ENCODE measurements around the gene TP53INP2. TPM values are rescaled to one million over a fixed set of nuclear protein-coding genes. Genes with fewer than 3 reads are reported as not detected.

TP53INP2 gene
- total and polyA plus RNA-seq, 2 experiments from 2014 or later = 8.6 to 10.6 TPM

GRCh38 chr20:34732523-34732922 is 28.4 kb downstream of the TP53INP2 start:
- Histone ChIP-seq H3K9me3 (ENCODE audit: low read depth) (no peaks in the 10 kb centered on the region), H3K79me2 (no peaks in the 10 kb centered on the region), H3K27me3 (no peaks in the 10 kb centered on the region), H4K20me1 (ENCODE audit: insufficient read depth, poor library complexity, severe bottlenecking) (no peaks in the 10 kb centered on the region), H3K4me2 (no peak overlapping the region), H2AFZ (no peak overlapping the region), H3K4me3 (no peak overlapping the region), H3K9me2 (replicated peaks; ENCODE audit: insufficient read depth) (no peaks in the 10 kb centered on the region), H3K4me1 (ENCODE audit: insufficient read depth) (no peaks in the 10 kb centered on the region), H3K36me3 (replicated peaks; ENCODE audit: insufficient read depth, low read depth) (no peaks in the 10 kb centered on the region), H3K27ac (no peak overlapping the region)
- TF ChIP-seq CTCF (IDR thresholded peaks at IDR 0.05; ENCODE audit: poor library complexity) (no peak), EZH2phosphoT487 (IDR thresholded peaks at IDR 0.05; ENCODE audit: low read depth, severe bottlenecking, unreplicated experiment) (no peak), EZH2 (IDR thresholded peaks at IDR 0.05; ENCODE audit: borderline replicate concordance) (no peak)
- 94% methylated on average over 1 of the region's 1 CpG for WGBS (ENCODE audit: low lambda C conversion rate, missing lambda C conversion rate)
- no peak for DNase-seq (ENCODE audit: low spot score)

- H3K36me3 ChIP-seq (replicated peaks; ENCODE audit: insufficient read depth, low read depth) = no peaks in the 10 kb centered on the region
Measured at GRCh38 chr20:34736106-34736735, 32.1 kb downstream of the TP53INP2 start.

GRCh38 chr20:34743039-34743438 is 38.9 kb downstream of the TP53INP2 start:
- H2AFZ ChIP-seq = no peak overlapping the region
- H3K27ac ChIP-seq = no peak overlapping the region
- 100% methylated on average over 1 of the region's 1 CpG for WGBS (ENCODE audit: low lambda C conversion rate, missing lambda C conversion rate)
- DNase-seq (ENCODE audit: low spot score) = no peak
- H3K4me1 ChIP-seq (ENCODE audit: insufficient read depth) = no peaks in the 10 kb centered on the region
- H3K4me3 ChIP-seq = no peak overlapping the region
- TF ChIP-seq CTCF (IDR thresholded peaks at IDR 0.05; ENCODE audit: poor library complexity) = no peak
- no peak for TF ChIP-seq EZH2 (IDR thresholded peaks at IDR 0.05; ENCODE audit: borderline replicate concordance)
- no peak for TF ChIP-seq EZH2phosphoT487 (IDR thresholded peaks at IDR 0.05; ENCODE audit: low read depth, severe bottlenecking, unreplicated experiment)
- H3K4me2 ChIP-seq = no peak overlapping the region
- no peaks in the 10 kb centered on the region for H3K27me3 ChIP-seq
- H4K20me1 ChIP-seq (ENCODE audit: insufficient read depth, poor library complexity, severe bottlenecking) = no peaks in the 10 kb centered on the region
- H3K36me3 ChIP-seq (replicated peaks; ENCODE audit: insufficient read depth, low read depth) = no peaks in the 10 kb centered on the region
- no peaks in the 10 kb centered on the region for H3K79me2 ChIP-seq
- no peaks in the 10 kb centered on the region for H3K9me2 ChIP-seq (replicated peaks; ENCODE audit: insufficient read depth)
- H3K9me3 ChIP-seq (ENCODE audit: low read depth) = no peaks in the 10 kb centered on the region

More at GRCh38 chr20:34736106-34736735, 32.1 kb downstream of the TP53INP2 start:
- no peaks in the 10 kb centered on the region for H3K9me2 ChIP-seq (replicated peaks; ENCODE audit: insufficient read depth)
- H3K9me3 ChIP-seq (ENCODE audit: low read depth) = no peaks in the 10 kb centered on the region
- 91% methylated on average over 6 of the region's 6 CpGs for WGBS (ENCODE audit: low lambda C conversion rate, missing lambda C conversion rate)
- H3K4me3 ChIP-seq = no peak overlapping the region
- DNase-seq (ENCODE audit: low spot score) = no peak
- TF ChIP-seq EZH2 (IDR thresholded peaks at IDR 0.05; ENCODE audit: borderline replicate concordance) (no peak), EZH2phosphoT487 (IDR thresholded peaks at IDR 0.05; ENCODE audit: low read depth, severe bottlenecking, unreplicated experiment) (no peak), CTCF (IDR thresholded peaks at IDR 0.05; ENCODE audit: poor library complexity) (no peak)
- no peaks in the 10 kb centered on the region for H3K79me2 ChIP-seq
- H3K27ac ChIP-seq = no peak overlapping the region
- H3K4me2 ChIP-seq = no peak overlapping the region
- H2AFZ ChIP-seq = no peak overlapping the region
- no peaks in the 10 kb centered on the region for H3K27me3 ChIP-seq
- H3K4me1 ChIP-seq (ENCODE audit: insufficient read depth) = no peaks in the 10 kb centered on the region
- H4K20me1 ChIP-seq (ENCODE audit: insufficient read depth, poor library complexity, severe bottlenecking) = no peaks in the 10 kb centered on the region

All from hepatocyte (in vitro differentiated cells).